ENCODE measurements around the gene KIF1A.

Gene KIF1A

DNA sequence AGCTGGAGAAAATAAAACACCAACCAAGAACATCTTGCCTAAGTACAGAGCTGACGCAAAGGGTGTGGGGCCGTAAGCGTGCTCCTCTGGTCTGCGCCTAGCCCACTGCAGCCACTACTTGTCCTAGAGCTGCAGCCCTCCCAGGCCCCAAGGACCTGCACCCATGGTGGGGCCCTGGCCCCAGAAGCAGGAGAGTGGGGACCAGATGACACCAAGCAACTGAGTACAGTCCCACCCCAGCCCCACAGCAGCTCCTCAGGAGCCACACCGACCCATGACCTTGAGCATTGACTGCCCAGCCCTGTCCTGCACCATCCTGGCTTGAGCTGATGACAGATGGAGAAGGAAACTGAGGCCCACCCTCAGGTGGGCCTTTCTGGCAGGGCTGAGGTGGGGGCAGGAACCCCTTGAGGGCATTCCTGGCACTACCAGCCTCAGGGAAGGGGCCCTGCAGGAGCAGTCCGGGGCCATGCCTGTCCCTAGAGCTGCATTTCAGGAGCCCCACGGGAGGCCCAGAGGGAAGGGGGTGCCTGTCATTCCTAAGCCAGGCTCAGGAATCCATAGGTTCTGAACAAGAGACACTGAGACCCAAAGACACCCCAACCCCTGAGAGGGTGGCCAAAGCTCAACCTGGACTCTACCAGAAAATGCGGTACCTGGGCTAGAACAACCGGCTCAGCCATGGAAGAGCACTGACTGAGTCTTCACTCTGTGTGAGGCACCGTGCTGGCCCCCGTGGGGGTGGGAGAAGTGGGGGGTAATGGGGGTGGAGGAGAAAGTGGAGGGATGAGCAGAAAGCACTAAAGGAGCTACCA, 4.9 kb downstream of the KIF1A start:
- Histone ChIP-seq H3K9ac (ENCODE audit: low read depth, low read length) (no peak overlapping the region), H3K9me3 (ENCODE audit: control insufficient read depth, insufficient read depth, low read length) (no peaks in the 10 kb centered on the region), H3K4me1 (ENCODE audit: control insufficient read depth, insufficient read depth, low read length) (peaks cover 3% of the 10 kb centered on the region), H3K4me3 (ENCODE audit: low read depth, low read length) (no peak overlapping the region), H3K36me3 (ENCODE audit: control insufficient read depth, insufficient read depth, low read length) (peaks cover 28% of the 10 kb centered on the region), H3K27me3 (ENCODE audit: control insufficient read depth, insufficient read depth, low read length) (no peaks in the 10 kb centered on the region)

DNA sequence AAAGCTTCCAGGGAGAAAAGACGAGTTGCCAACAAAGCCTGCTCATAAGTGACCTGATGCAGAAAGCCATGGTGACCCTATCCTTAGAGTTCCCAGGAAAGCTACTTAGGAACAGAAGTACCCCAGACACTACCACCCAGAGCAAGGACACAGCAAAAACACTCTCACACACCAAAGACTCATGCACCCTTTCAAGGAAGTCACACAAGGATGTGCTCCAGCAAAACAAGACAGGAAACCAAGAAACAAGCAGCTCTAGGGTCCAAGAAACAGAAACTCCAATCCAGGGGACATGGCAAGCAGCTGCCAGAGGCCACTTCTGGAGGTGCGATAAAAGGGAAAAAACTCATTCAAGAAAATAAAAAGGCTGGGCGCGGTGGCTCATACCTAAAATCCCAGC, 5.7 kb downstream of the KIF1A start:
- H3K9me3 ChIP-seq (ENCODE audit: control insufficient read depth, insufficient read depth, low read length), result no peaks in the 10 kb centered on the region
- no peak overlapping the region for H3K4me3 ChIP-seq (ENCODE audit: low read depth, low read length)
- H3K27me3 ChIP-seq (ENCODE audit: control insufficient read depth, insufficient read depth, low read length), result no peaks in the 10 kb centered on the region
- peaks cover 28% of the 10 kb centered on the region for H3K36me3 ChIP-seq (ENCODE audit: control insufficient read depth, insufficient read depth, low read length)
- H3K4me1 ChIP-seq (ENCODE audit: control insufficient read depth, insufficient read depth, low read length), result peaks cover 3% of the 10 kb centered on the region
- H3K9ac ChIP-seq (ENCODE audit: low read depth, low read length), result no peak overlapping the region

- Histone ChIP-seq H3K27me3 (ENCODE audit: control insufficient read depth, insufficient read depth, low read length) (no peaks in the 10 kb centered on the region), H3K4me1 (ENCODE audit: control insufficient read depth, insufficient read depth, low read length) (peaks cover 2% of the 10 kb centered on the region), H3K9me3 (ENCODE audit: control insufficient read depth, insufficient read depth, low read length) (no peaks in the 10 kb centered on the region), H3K36me3 (ENCODE audit: control insufficient read depth, insufficient read depth, low read length) (peaks cover 28% of the 10 kb centered on the region), H3K4me3 (ENCODE audit: low read depth, low read length) (no peak overlapping the region), H3K9ac (ENCODE audit: low read depth, low read length) (no peak overlapping the region)
Observed at GRCh38 chr2:240813231-240813921, 6.6 kb downstream of the KIF1A start.

DNA sequence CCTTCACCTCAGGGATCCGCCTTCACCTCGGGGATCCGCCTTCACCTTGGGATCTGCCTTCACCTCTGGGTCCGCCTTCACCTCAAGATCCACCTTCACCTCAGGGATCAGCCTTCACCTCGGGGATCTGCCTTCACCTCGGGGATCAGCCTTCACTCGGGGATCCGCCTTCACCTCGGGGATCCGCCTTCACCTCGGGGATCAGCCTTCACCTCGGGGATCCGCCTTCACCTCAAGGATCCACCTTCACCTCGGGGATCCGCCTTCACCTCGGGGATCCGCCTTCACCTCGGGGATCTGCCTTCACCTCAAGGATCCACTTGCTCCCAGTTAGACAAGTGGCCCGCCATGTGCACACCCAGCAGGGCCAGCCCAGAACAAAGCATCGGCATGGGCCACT, 7.3 kb downstream of the KIF1A start:
- H3K27me3 ChIP-seq (ENCODE audit: control insufficient read depth, insufficient read depth, low read length), result no peaks in the 10 kb centered on the region
- H3K36me3 ChIP-seq (ENCODE audit: control insufficient read depth, insufficient read depth, low read length), result peaks cover 26% of the 10 kb centered on the region
- no peaks in the 10 kb centered on the region for H3K4me1 ChIP-seq (ENCODE audit: control insufficient read depth, insufficient read depth, low read length)
- H3K4me3 ChIP-seq (ENCODE audit: low read depth, low read length), result no peak overlapping the region
- H3K9ac ChIP-seq (ENCODE audit: low read depth, low read length), result no peak overlapping the region
- no peaks in the 10 kb centered on the region for H3K9me3 ChIP-seq (ENCODE audit: control insufficient read depth, insufficient read depth, low read length)

DNA sequence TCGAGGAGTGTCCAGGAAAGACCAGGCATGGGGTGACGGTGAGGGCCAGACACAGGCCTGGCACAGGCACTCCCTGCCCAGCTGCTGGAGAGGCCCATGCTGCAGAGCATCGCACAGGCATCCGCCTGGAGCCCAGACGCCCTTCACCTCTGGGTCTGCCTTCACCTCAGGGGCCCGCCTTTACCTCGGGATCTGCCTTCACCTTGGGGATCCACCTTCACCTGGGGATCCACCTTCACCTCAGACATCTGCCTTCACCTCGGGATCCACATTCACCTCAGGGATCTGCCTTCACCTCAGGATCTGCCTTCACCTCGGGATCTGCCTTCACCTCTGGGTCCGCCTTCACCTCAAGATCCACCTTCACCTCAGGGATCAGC, 7.7 kb downstream of the KIF1A start:
- Histone ChIP-seq H3K4me1 (ENCODE audit: control insufficient read depth, insufficient read depth, low read length) (no peaks in the 10 kb centered on the region), H3K27me3 (ENCODE audit: control insufficient read depth, insufficient read depth, low read length) (no peaks in the 10 kb centered on the region)

GRCh38 chr2:240811346-240812300, 8.4 kb downstream of the KIF1A start:
- H3K36me3 ChIP-seq (ENCODE audit: control insufficient read depth, insufficient read depth, low read length), result peaks cover 17% of the 10 kb centered on the region

More for the DNA sequence above, 7.7 kb downstream of the KIF1A start:
- Histone ChIP-seq H3K36me3 (ENCODE audit: control insufficient read depth, insufficient read depth, low read length) (peaks cover 22% of the 10 kb centered on the region), H3K4me3 (ENCODE audit: low read depth, low read length) (no peak overlapping the region), H3K9me3 (ENCODE audit: control insufficient read depth, insufficient read depth, low read length) (no peaks in the 10 kb centered on the region), H3K9ac (ENCODE audit: low read depth, low read length) (no peak overlapping the region)

GRCh38 chr2:240810621-240811020, 9.4 kb downstream of the KIF1A start:
- Histone ChIP-seq H3K4me1 (ENCODE audit: control insufficient read depth, insufficient read depth, low read length) (no peaks in the 10 kb centered on the region), H3K27me3 (ENCODE audit: control insufficient read depth, insufficient read depth, low read length) (no peaks in the 10 kb centered on the region), H3K9me3 (ENCODE audit: control insufficient read depth, insufficient read depth, low read length) (no peaks in the 10 kb centered on the region), H3K9ac (ENCODE audit: low read depth, low read length) (no peak overlapping the region), H3K4me3 (ENCODE audit: low read depth, low read length) (no peak overlapping the region), H3K36me3 (ENCODE audit: control insufficient read depth, insufficient read depth, low read length) (peaks cover 12% of the 10 kb centered on the region)

More at GRCh38 chr2:240811346-240812300, 8.4 kb downstream of the KIF1A start:
- no peak overlapping the region for H3K4me3 ChIP-seq (ENCODE audit: low read depth, low read length)
- no peaks in the 10 kb centered on the region for H3K9me3 ChIP-seq (ENCODE audit: control insufficient read depth, insufficient read depth, low read length)
- no peak overlapping the region for H3K9ac ChIP-seq (ENCODE audit: low read depth, low read length)
- H3K27me3 ChIP-seq (ENCODE audit: control insufficient read depth, insufficient read depth, low read length), result no peaks in the 10 kb centered on the region
- H3K4me1 ChIP-seq (ENCODE audit: control insufficient read depth, insufficient read depth, low read length), result no peaks in the 10 kb centered on the region

DNA sequence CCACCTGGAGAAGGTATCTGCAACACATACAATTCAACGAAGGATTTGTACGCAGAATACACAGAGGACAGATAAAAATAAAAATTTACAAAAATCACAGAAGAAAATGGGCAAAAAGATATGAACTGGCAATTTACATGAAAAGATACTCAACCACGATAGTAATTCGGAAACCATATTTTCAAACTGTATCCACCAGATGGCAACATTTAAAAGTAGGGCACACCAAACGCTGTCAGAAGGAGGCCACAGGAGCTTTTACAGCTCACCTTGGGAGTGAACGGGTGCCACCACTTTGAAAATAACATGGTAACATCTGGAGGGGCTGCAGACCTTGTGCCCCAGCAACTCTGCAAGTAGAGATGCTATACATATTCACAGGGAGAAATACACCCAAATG, 9.8 kb downstream of the KIF1A start:
- peaks cover 12% of the 10 kb centered on the region for H3K36me3 ChIP-seq (ENCODE audit: control insufficient read depth, insufficient read depth, low read length)
- H3K27me3 ChIP-seq (ENCODE audit: control insufficient read depth, insufficient read depth, low read length), result no peaks in the 10 kb centered on the region
- H3K4me1 ChIP-seq (ENCODE audit: control insufficient read depth, insufficient read depth, low read length), result no peaks in the 10 kb centered on the region
- no peak overlapping the region for H3K4me3 ChIP-seq (ENCODE audit: low read depth, low read length)
- H3K9me3 ChIP-seq (ENCODE audit: control insufficient read depth, insufficient read depth, low read length), result no peaks in the 10 kb centered on the region
- H3K9ac ChIP-seq (ENCODE audit: low read depth, low read length), result no peak overlapping the region

DNA sequence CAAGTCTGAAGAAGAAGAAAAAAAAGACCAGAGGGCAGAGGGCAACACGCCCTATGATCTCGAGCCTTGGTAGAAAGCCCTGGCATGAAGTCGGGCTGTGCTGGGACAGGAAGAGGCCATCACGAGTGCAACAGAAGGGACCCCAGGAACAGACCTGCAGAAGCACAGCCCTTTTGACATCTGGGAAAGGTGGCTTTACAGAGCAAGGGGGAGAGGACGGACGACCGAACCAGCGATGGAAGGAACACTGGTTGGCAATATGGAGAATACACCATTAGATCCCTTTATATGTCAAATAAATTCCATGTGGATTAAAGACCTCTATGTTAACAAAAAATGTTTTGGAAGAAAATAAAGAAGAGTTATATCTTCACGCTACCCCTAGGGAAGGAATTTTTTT, 10.7 kb downstream of the KIF1A start:
- no peaks in the 10 kb centered on the region for H3K27me3 ChIP-seq (ENCODE audit: control insufficient read depth, insufficient read depth, low read length)
- H3K4me3 ChIP-seq (ENCODE audit: low read depth, low read length), result no peak overlapping the region
- no peak overlapping the region for H3K9ac ChIP-seq (ENCODE audit: low read depth, low read length)
- H3K4me1 ChIP-seq (ENCODE audit: control insufficient read depth, insufficient read depth, low read length), result no peaks in the 10 kb centered on the region
- H3K9me3 ChIP-seq (ENCODE audit: control insufficient read depth, insufficient read depth, low read length), result no peaks in the 10 kb centered on the region
- peaks cover 12% of the 10 kb centered on the region for H3K36me3 ChIP-seq (ENCODE audit: control insufficient read depth, insufficient read depth, low read length)

DNA sequence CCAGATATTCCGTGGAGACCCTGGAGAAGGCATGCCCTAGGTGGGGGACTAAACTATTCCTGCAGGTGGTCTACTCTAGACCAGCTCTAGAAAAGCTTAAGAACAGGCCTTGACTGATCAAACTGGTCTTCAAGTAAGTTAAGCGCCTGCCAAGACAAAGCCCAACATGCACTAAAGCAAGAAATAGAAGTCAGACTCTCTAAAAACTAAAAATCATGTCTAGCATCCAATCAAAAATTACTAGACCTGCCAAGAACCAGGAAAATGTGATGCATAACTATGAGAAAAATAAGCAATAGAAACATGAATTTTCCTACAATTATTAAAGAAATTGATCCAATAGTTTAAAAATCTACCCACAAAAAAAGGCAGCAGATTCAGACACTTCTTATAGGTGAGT, 13.6 kb downstream of the KIF1A start:
- H3K4me3 ChIP-seq (ENCODE audit: low read depth, low read length), result no peak overlapping the region
- no peaks in the 10 kb centered on the region for H3K9me3 ChIP-seq (ENCODE audit: control insufficient read depth, insufficient read depth, low read length)
- H3K27me3 ChIP-seq (ENCODE audit: control insufficient read depth, insufficient read depth, low read length), result no peaks in the 10 kb centered on the region
- H3K4me1 ChIP-seq (ENCODE audit: control insufficient read depth, insufficient read depth, low read length), result no peaks in the 10 kb centered on the region
- H3K36me3 ChIP-seq (ENCODE audit: control insufficient read depth, insufficient read depth, low read length), result no peaks in the 10 kb centered on the region
- H3K9ac ChIP-seq (ENCODE audit: low read depth, low read length), result no peak overlapping the region

GRCh38 chr2:240806006-240806405, 14.0 kb downstream of the KIF1A start:
- H3K9ac ChIP-seq (ENCODE audit: low read depth, low read length), result no peak overlapping the region
- H3K4me1 ChIP-seq (ENCODE audit: control insufficient read depth, insufficient read depth, low read length), result no peaks in the 10 kb centered on the region
- H3K27me3 ChIP-seq (ENCODE audit: control insufficient read depth, insufficient read depth, low read length), result no peaks in the 10 kb centered on the region
- H3K4me3 ChIP-seq (ENCODE audit: low read depth, low read length), result no peak overlapping the region
- no peaks in the 10 kb centered on the region for H3K36me3 ChIP-seq (ENCODE audit: control insufficient read depth, insufficient read depth, low read length)
- H3K9me3 ChIP-seq (ENCODE audit: control insufficient read depth, insufficient read depth, low read length), result no peaks in the 10 kb centered on the region

Measured in iPS-15b (cell line).